Endothelial cell (in vitro differentiated cells): ENCODE results near the gene ANKRD17. TPM values are rescaled to one million over a fixed set of nuclear protein-coding genes. Genes with fewer than 3 reads are reported as not detected.

Experiments
- DNase-seq: peaks from one replicate; pipeline ENCODE4 v3.0.0; 2021; ENCODE audit warnings: low spot score
- H3K27ac Mint-ChIP-seq: one replicate; pipeline ENCODE4 v1.8.0; 2021; ENCODE audit warnings: mixed read lengths, inconsistent platforms; ENCODE audit not compliant: unreplicated experiment
- H3K27me3 Mint-ChIP-seq: one replicate; pipeline ENCODE4 v1.8.0; 2021; ENCODE audit warnings: mild to moderate bottlenecking, moderate library complexity, mixed read lengths, inconsistent platforms; ENCODE audit not compliant: unreplicated experiment
- H3K36me3 Mint-ChIP-seq: one replicate; pipeline ENCODE4 v1.8.0; 2021; ENCODE audit warnings: mild to moderate bottlenecking, low read depth, mixed read lengths, inconsistent platforms; ENCODE audit not compliant: unreplicated experiment
- H3K4me1 Mint-ChIP-seq: one replicate; pipeline ENCODE4 v1.8.0; 2021; ENCODE audit warnings: mild to moderate bottlenecking, mixed read lengths, inconsistent platforms; ENCODE audit not compliant: unreplicated experiment
- H3K4me3 Mint-ChIP-seq: one replicate; pipeline ENCODE4 v1.8.0; 2021; ENCODE audit warnings: mild to moderate bottlenecking, mixed read lengths, inconsistent platforms; ENCODE audit not compliant: unreplicated experiment
- H3K9me3 Mint-ChIP-seq: one replicate; pipeline ENCODE4 v1.8.0; 2021; ENCODE audit warnings: mixed read lengths, inconsistent platforms; ENCODE audit not compliant: unreplicated experiment
- CTCF ChIP-seq: fragments of 200-600 bp; sonication (generic); IDR thresholded peaks from one replicate; pipeline ENCODE4 v1.5.0; 2021; ENCODE audit warnings: antibody characterized with exemption; ENCODE audit not compliant: unreplicated experiment
- total RNA-seq: library from RNA; stranded (reverse); fragmentation: NEBNext Ultra II Directional; extraction: Animal tissue kit (Norgen Biotek cat#: 25700); gene quantifications from one replicate; pipeline ENCODE4 v1.2.1, GENCODE V29; 2021; ENCODE audit not compliant: unreplicated experiment

Gene ANKRD17
- total RNA-seq, 1 donor from 2014 or later = 61.8 TPM

- Mint-ChIP-seq H3K36me3 (peaks cover 41% of the 10 kb centered on the region), H3K9me3 (no peaks in the 10 kb centered on the region), H3K27ac (no peak overlapping the region), H3K27me3 (peaks cover 2% of the 10 kb centered on the region), H3K4me1 (peaks cover 21% of the 10 kb centered on the region), H3K4me3 (no peak overlapping the region)
- TF ChIP-seq CTCF = no peak
- DNase-seq = no peak
These were observed 86.4 kb downstream of the ANKRD17 start for GRCh38 chr4:73172161-73172560.

- Mint-ChIP-seq H3K27me3 (peaks cover 4% of the 10 kb centered on the region), H3K36me3 (peaks cover 39% of the 10 kb centered on the region), H3K9me3 (no peaks in the 10 kb centered on the region), H3K27ac (no peak overlapping the region), H3K4me1 (peaks cover 21% of the 10 kb centered on the region), H3K4me3 (no peak overlapping the region)
- TF ChIP-seq CTCF = no peak
- no peak for DNase-seq
These were observed 87.9 kb downstream of the ANKRD17 start for GRCh38 chr4:73170518-73171198.

- no peaks in the 10 kb centered on the region for H3K9me3 Mint-ChIP-seq
- H3K27ac Mint-ChIP-seq = no peak overlapping the region
- no peaks in the 10 kb centered on the region for H3K4me1 Mint-ChIP-seq
- H3K4me3 Mint-ChIP-seq = no peak overlapping the region
- H3K36me3 Mint-ChIP-seq = peaks cover 23% of the 10 kb centered on the region
- peaks cover 7% of the 10 kb centered on the region for H3K27me3 Mint-ChIP-seq
- no peak for TF ChIP-seq CTCF
- no peak for DNase-seq
These were observed 92.4 kb downstream of the ANKRD17 start for GRCh38 chr4:73166212-73166611.

GRCh38 chr4:73161527-73162185 is 96.9 kb downstream of the ANKRD17 start:
- H3K4me1 Mint-ChIP-seq = no peaks in the 10 kb centered on the region
- no peak for TF ChIP-seq CTCF

GRCh38 chr4:73156394-73156793 is 102.2 kb downstream of the ANKRD17 start:
- TF ChIP-seq CTCF = no peak
- peaks cover 11% of the 10 kb centered on the region for H3K36me3 Mint-ChIP-seq
- H3K27ac Mint-ChIP-seq = no peak overlapping the region
- DNase-seq = no peak
- H3K9me3 Mint-ChIP-seq = no peaks in the 10 kb centered on the region
- H3K4me3 Mint-ChIP-seq = no peak overlapping the region
- H3K4me1 Mint-ChIP-seq = no peaks in the 10 kb centered on the region
- H3K27me3 Mint-ChIP-seq = peaks cover 2% of the 10 kb centered on the region

More at GRCh38 chr4:73161527-73162185, 96.9 kb downstream of the ANKRD17 start:
- Mint-ChIP-seq H3K4me3 (no peak overlapping the region), H3K27ac (no peak overlapping the region), H3K9me3 (no peaks in the 10 kb centered on the region), H3K36me3 (peaks cover 16% of the 10 kb centered on the region), H3K27me3 (peaks cover 7% of the 10 kb centered on the region)
- no peak for DNase-seq
